DMS153 treated with DMSO at 0.1 percent for 48 hours (cell line): Measurements from ENCODE around the gene NRARP.
A peak's percentile ranks its signal among the peaks of the same experiment; 100 is the strongest.

Experiments used
- DNase-seq: peaks from one replicate; lab custom pipeline; 2025; ENCODE audit not compliant: unreplicated experiment; lab: John Stamatoyannopoulos, UW

Gene NRARP

GRCh38 chr9:137300567-137301080 is 1.4 kb downstream of the NRARP start:
- DNase-seq: no peak

DNA sequence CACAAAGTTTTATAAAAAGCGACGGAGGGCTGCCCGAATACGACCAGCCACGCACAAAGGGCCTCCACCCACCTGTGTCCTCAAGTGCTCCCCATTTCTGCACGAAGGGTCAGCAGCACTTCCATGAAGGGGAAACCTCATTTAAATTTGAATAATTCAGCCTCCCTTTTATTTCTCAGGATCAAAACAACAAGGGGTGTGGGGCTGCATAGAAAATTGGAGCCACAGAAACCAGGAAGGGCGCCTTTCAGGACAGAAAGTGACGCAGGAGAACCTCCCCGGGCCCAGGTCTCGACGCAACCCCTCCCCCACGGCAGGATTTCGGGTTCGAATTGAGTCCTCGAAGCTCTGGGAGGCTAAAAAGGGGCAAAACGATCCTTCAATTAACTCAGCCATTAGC is 2.1 kb downstream of the NRARP start:
- DNase-seq: no peak

- DNase-seq: no peak
Observed at GRCh38 chr9:137299203-137299565, 2.9 kb downstream of the NRARP start.

DNA sequence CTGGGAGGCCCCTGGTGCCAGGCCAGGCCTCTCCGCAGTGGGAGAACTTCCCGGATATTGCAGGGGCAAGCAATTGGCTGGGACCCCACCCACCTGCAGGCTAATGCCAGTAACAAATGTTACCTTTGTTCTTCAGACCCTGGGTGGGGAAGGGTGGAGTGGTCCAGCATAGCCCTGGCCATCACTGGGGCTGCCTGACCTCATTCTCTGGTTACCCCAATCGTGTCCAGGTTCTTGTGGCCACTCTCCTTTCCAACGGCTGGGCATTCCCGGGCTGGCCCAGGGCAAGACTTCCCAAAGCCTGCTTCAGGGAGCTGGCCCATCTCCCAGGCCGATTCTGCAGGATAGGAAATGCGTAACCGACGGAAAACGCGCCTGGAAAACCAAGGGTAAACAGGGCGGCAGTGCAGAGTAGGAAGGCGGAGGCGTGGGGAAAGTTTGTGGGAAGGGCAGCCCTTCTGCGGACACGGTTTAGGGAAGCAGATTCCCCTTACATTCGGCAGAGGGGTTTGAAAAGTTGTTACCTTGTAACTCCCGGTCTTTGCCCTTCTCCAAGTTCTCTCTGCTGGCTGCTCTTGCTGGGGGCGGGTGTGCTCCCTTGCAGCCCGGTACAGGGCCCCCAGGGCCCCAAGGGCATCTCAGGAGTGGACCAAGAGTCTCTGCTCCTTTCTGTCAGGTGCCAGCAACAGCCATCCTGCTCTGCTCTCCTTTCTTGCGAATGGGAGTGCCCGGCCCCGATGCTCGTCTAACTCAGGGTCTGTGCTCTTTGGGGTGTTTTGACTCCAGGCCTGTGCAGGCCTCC is 3.5 kb downstream of the NRARP start:
- DNase-seq: no peak

DNA sequence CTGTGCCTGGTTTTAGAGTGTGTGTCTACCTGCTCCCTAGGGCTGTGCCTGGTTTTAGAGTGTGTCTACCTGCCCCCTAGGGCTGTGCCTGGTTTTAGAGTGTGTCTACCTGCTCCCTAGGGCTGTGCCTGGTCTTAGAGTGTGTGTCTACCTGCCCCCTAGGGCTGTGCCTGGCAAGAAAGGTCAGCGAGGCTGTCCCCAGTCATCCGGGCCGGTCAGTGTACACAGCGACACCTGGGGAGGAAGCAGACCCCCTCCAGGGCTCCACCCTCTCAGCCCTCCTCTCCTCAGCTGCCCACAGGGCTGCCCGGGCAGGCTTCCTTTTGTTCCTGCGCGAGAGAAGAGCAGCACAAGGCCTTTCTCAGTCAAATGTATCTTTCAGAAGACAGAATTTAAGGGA is 4.1 kb downstream of the NRARP start:
- DNase-seq: no peak

- DNase-seq: no peak
Observed at GRCh38 chr9:137296670-137297664, 5.1 kb downstream of the NRARP start.

- no peak for DNase-seq
Observed at GRCh38 chr9:137295849-137296669, 6.0 kb downstream of the NRARP start.

DNA sequence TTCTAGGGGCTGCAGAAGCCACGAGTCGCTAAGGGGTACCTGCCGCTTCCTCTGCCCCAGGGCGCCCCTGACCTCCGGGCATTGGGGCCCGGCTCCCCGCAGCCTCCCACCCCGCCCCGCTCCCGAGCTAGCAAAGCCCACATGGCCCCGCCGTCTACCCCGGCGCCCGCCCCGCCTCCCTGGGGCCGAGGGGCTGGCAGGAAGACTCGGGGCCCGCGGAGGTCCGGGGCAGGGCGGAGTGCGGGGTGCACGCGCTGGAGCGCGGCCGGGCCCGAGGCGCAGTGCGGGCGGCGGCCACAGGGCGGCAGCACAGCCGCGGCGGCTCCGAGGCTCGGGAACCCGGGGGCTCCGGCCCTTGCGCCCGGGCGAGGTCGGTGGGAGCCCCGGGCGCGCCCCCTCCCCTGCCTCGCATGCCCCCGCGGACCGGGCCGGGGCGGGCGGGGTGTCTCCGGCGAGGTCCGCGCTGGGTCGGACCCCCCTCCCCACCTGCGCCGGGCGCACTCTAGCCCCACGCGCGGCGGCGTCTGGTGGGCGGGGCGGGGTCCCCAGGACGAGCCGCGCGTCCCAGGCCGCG is 6.7 kb downstream of the NRARP start:
- DNase-seq: no peak

- no peak for DNase-seq
Observed at GRCh38 chr9:137294681-137295237, 7.3 kb downstream of the NRARP start.

- peak; percentile 49 for DNase-seq
Observed at GRCh38 chr9:137294091-137294680, 7.9 kb downstream of the NRARP start.

DNA sequence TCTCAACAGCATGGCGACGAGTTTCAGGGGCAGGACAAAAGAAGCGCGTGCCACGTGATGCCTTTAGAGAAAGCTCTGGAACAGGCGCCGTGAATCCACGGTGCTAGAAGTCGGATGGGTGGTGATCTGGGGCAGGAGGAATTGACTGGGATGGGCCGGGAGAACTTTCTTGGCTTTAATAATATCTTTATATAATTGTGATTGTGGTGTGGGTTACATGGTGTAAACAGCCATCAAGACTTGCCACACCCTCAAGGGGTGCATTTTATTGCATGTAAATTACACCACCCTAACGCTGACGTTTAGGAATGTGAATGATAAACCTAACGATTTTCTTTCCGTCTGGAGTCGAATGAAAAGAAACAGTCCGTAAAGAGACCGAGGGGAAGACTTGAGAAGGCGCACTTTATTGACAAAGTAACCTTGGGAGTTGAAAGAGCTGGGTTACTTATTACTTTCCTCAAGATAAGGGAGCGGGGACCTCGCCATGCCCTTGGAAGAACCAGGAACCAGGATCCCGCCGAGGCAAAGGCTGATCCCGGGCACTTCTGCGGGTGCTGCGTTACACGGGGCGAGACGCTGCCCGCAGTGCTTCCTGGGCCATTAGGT is 8.5 kb downstream of the NRARP start:
- DNase-seq: no peak

GRCh38 chr9:137293094-137293481 is 9.0 kb downstream of the NRARP start:
- no peak for DNase-seq

DNA sequence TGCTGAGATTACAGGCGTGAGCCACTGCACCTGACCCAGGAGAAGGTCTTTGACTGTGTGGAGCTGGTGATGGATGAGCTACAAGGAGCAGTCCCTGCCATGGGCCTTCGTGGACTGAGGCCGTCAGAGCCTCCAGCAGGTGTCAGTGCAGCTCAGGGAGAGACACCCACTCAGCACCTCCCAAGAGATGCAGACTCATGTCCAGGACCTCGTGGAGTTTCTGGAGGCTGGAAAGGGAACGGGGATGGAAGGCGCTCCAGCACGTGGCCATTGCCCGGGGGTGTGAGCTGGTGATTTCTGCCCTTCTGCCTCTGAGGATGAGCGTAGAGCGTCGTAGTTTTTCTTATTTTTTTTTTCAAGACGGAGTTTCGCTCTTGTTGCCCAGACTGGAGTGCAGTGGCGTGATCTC is 15.1 kb downstream of the NRARP start:
- DNase-seq: peak; percentile 39

GRCh38 chr9:137281345-137282116 is 20.5 kb downstream of the NRARP start:
- DNase-seq: no peak

- no peak for DNase-seq
Observed at GRCh38 chr9:137280474-137281344, 21.4 kb downstream of the NRARP start.

GRCh38 chr9:137279741-137280473 is 22.2 kb downstream of the NRARP start:
- no peak for DNase-seq
